Suprapubic skin (tissue), 4 donors: Measurements from ENCODE around the gene OR6B1. TPM values are rescaled to one million over a fixed set of nuclear protein-coding genes. Genes with fewer than 3 reads are reported as not detected.

ENCODE experiments used
- total RNA-seq, 4 donors: library from RNA; depleted of rRNA; stranded (reverse); fragments of >200 nt; gene quantifications; one replicate each; pipeline ENCODE4 v1.1.0, GENCODE V29; 2016

Gene OR6B1
- total RNA-seq, 4 donors from 2014 or later, result not detected

Other genes starting within 250 kb of the OR6B1 start
- gene CTAGE6, start 242.6 kb upstream of the OR6B1 start, total RNA-seq, result 1 to 10 TPM in 1 of 4 donors, not detected in 3; 4.7 TPM
- 10 to 100 TPM; 26.6 to 56.7 (median 30.7) TPM for gene TCAF1, start 98.1 kb upstream of the OR6B1 start, total RNA-seq
- gene OR2F2, start 65.1 kb upstream of the OR6B1 start, total RNA-seq, result not detected
- not detected for gene OR2F1, start 45.5 kb upstream of the OR6B1 start, total RNA-seq
- gene OR2A5, start 48.6 kb downstream of the OR6B1 start, total RNA-seq, result not detected
- not detected for gene OR2A25, start 69.5 kb downstream of the OR6B1 start, total RNA-seq
- not detected for gene OR2A12, start 86.0 kb downstream of the OR6B1 start, total RNA-seq
- gene OR2A2, start 109.3 kb downstream of the OR6B1 start, total RNA-seq, result not detected
- gene OR2A14, start 122.9 kb downstream of the OR6B1 start, total RNA-seq, result not detected
- gene CTAGE4, start 183.1 kb downstream of the OR6B1 start, total RNA-seq, result 10 to 100 TPM in 3 of 4 donors, 1 to 10 TPM in 1; 7.5 to 35.0 (median 20.2) TPM
- gene ARHGEF35, start 195.5 kb downstream of the OR6B1 start, total RNA-seq, result 10 to 100 TPM; 15.5 to 31.6 (median 17.4) TPM
- gene OR2A42, start 239.3 kb downstream of the OR6B1 start, total RNA-seq, result under 1 TPM in 1 of 4 donors, not detected in 3; 0.56 TPM